Retinal pigment epithelial cell (primary cell): ENCODE measurements around the gene MED27.

Experiments
- DNase-seq: peaks from one replicate; pipeline ENCODE4 v3.0.0-alpha.2; 2010; ENCODE audit warnings: low read depth
- H3K4me3 ChIP-seq: 2 replicates; pipeline ENCODE4 v1.5.1; 2011; ENCODE audit warnings: mild to moderate bottlenecking, low read length, control low read depth, moderate library complexity
- TF ChIP-seq, protein P1 (sequence below): conservative IDR thresholded peaks from 2 replicates; pipeline ENCODE4 v1.5.1; 2011; ENCODE audit warnings: low read depth, low read length, control low read depth, inconsistent platforms

Gene MED27

DNA sequence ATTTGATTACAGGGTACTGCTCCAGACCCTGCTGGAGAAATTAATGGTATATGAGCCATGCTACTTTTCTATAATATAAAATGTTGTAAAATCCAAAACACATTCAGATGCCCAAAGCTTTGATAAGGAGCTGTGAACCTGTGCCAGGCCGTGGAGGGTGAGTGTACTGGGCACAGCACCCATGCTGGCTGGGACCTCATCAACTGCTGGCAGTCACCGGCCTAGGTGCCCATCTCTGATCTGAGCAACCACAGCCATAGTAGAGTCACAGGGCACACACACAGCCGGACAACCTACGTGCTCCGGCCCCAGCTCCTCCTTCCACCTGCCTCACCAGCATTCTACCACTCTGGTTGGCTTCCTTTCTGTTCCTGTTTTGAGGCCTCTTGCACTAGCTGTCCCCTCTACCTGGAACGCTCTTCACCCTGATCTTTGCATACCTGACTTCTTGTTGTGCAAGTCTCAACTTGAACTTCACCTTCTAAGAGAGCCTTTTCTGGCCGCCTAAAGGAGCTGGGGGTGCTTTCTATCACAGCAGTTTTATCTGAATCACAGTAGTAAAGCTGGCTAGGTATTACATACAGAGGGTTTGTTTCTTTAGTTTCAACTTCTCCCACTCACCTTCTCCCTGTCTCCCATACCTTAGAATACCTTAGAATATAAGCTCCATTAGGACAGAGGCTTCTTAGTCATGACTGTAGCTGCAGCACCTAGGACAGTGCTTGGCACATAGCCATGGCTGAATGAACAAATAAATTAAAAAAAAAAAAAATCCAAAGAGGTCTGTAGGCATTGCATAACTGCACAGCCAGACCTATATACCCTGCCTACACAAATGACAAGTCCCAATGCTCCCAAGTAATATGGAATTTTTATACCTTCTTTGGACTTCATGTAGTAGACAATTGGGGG, 51.7 kb downstream of the MED27 start:
- H3K4me3 ChIP-seq: no peak overlapping the region
- TF ChIP-seq, protein P1, sequence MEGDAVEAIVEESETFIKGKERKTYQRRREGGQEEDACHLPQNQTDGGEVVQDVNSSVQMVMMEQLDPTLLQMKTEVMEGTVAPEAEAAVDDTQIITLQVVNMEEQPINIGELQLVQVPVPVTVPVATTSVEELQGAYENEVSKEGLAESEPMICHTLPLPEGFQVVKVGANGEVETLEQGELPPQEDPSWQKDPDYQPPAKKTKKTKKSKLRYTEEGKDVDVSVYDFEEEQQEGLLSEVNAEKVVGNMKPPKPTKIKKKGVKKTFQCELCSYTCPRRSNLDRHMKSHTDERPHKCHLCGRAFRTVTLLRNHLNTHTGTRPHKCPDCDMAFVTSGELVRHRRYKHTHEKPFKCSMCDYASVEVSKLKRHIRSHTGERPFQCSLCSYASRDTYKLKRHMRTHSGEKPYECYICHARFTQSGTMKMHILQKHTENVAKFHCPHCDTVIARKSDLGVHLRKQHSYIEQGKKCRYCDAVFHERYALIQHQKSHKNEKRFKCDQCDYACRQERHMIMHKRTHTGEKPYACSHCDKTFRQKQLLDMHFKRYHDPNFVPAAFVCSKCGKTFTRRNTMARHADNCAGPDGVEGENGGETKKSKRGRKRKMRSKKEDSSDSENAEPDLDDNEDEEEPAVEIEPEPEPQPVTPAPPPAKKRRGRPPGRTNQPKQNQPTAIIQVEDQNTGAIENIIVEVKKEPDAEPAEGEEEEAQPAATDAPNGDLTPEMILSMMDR: no peak
- no peak for DNase-seq

DNA sequence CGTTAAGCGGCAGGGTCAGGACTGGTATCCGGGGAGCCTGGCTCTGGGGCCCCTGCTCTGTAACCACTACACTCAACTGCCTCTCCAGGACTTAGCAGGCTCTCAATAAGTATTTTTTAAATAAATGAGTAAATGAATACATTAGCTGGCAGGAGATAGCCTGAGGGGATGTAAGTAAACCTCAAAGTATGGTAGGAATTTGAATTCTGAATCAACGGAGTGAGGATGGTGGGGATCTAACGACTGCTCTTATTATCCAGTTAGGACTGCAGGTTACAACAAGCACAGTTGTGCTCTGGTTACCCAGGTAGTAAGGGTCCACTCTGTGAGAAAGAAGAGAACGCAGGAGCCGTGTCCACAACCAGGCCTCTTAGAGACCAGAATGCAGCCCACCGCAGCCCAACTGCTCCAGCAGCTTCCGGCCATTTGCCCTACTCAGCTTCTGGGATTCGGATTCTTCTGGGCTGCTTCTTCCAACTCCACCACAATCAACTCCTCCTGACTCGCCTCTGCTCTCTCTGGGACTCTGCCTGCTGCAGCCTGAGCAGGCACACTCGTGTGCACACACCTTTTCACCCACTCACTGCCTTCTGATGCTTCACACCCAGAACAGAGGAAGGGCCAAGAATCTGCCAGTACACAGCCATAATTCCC, 52.6 kb downstream of the MED27 start:
- TF ChIP-seq, protein P1: no peak
- H3K4me3 ChIP-seq: no peak overlapping the region

DNA sequence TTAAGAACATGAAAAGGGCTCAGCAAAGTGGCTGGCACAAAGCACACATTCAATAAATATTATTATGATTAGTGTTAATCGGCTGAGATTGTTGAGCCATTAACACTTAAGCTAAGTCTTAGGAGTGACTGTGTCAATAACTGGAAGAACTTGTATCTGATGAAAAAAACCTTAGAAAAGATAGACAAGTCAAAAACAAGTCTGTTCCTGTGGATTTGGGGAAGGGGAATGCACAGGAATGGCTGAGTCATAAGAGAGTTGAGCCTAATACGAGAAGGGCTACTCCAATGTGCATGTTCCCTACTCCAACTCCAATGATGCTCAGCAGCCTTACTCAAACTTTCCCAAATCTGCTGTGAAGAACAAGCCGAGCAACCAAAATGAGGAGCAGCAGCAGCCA, 53.9 kb downstream of the MED27 start:
- H3K4me3 ChIP-seq: no peak overlapping the region
- no peak for DNase-seq
- TF ChIP-seq, protein P1: no peak

More for the DNA sequence above, 52.6 kb downstream of the MED27 start:
- no peak for DNase-seq

DNA sequence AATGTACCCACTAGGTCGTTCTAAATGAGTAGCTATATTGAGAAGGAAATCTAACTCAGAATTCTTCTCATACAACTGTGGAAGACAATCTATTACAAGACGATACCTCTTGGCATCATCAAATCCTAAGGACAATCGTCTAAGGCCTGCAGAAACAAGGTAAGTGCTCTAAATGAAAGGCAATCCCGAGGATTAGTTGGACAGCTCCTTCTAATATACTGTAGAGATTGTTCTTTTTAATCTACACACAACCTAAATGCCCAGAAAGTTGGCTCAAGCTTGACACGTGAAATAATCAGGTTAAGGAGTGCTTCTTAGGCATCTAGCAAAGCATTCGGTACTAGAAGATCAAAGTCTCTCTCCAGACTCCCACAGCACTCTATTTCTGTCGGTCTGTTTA, 55.1 kb downstream of the MED27 start:
- H3K4me3 ChIP-seq: no peak overlapping the region
- TF ChIP-seq, protein P1: no peak
- no peak for DNase-seq

DNA sequence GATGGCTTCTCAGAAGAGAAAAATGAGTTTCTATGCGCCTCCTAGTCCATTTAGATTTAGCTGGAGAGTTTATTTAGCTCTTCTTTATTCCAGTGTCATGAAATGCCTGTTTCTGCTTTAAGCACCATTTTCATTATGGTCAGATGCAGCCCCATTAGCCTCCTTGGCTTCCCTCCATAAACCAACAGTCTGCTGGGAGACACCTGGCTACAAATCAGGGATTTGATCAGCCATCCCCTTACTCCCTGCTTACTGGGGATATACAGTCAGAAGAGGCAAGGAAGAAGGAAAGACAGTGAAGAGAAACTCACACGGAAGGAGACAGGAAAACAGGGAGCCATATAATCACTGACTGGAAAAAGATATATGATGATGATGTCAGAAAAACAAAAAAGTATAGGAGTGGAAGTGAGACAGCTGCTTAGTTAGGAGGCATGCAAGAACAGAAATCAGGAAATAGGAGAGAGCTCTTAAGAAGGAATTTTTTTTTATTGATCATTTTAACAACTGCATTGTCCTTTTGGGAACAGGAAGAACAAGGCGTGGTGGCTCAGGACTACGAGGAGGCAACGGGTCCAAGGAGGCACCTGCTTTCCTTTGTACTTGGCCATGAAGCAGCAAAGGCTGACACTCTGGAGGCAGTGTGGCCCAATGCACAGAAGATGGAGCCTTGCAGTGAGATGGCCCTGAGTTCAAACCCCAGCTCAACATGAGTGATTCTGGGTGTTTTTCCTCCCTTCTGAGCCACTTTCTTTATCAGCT, 56.1 kb downstream of the MED27 start:
- TF ChIP-seq, protein P1: no peak
- no peak for DNase-seq
- H3K4me3 ChIP-seq: no peak overlapping the region

DNA sequence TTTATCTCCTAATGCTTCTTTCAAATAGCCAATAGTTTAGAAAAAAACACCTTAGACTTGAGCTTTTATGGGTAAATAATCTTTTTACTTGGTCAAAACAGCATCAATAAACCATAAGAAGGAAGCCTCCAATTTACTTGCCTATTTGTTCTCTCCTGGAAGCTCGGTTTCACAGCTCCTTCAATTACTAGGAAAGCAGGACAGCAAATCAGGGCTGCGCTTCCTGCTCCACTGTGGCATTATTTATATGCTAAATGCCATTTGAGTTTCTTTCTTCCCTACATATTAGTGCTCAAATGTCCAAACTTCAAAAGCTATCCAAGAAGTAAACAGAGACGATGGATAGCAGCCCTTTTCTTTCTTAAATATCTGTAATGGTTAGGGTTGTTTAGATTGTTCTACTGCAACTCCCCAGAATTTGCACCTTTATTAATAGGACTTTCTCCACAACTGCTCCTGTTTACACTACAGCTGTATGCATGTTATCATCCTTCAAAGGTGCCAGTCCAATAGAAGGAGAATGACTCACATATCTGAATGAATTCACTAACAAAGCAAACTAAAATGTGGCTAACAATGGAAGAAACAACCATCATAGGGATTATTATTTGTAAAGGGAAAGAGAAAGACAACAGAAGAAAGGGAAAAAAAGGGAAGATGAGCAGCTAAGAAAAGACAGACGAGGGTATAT, 58.7 kb downstream of the MED27 start:
- DNase-seq: no peak
- TF ChIP-seq, protein P1: no peak
- no peak overlapping the region for H3K4me3 ChIP-seq
